Vagina (tissue), 2 donors: Measurements from ENCODE around the gene NAP1L5.

Experiments
- CTCF ChIP-seq, 3 experiments: fragments of 450-650 bp in 2 of 3; fragments of 200-600 bp in 1 of 3; sonication (generic) in 1 of 3; IDR thresholded peaks; one replicate each; pipeline ENCODE4 v1.5.1; 2017 to 2019; ENCODE audit warnings: antibody characterized with exemption in 3 of 3, mild to moderate bottlenecking in 2 of 3, moderate library complexity in 2 of 3
- POLR2A ChIP-seq, 2 donors: fragments of 450-650 bp; IDR thresholded peaks; one replicate each; pipeline ENCODE4 v1.6.1; 2017; ENCODE audit warnings: antibody characterized with exemption in 2 of 2, mild to moderate bottlenecking in 2 of 2, moderate library complexity in 2 of 2

DNA sequence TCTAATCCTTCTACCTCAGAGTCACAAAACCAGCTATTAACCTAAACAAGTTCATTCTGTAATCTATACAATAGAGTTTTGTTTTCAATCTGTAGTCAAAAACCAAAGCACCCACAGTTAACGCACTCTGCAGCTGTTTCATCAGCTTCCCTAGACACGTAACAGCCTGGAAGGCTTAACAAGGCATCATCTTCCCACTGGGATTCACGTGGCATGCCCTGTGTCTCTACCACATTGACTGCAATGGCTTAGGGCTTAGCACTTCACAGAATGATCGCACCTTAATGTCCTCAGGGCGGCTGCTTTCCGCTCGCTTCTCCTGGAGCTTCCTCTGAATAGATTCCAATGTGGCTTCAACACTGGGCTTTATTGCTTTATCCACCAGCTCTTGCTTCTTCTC is 49.7 kb upstream of the NAP1L5 start:
- no peak for TF ChIP-seq CTCF (IDR thresholded peaks at IDR 0.05)
- TF ChIP-seq POLR2A (IDR thresholded peaks at IDR 0.05): no peak
